ENCODE results near the gene LRRC10B. TPM values are rescaled to one million over a fixed set of nuclear protein-coding genes. Genes with fewer than 3 reads are reported as not detected.

Gene LRRC10B
- total RNA-seq, 1 experiment from 2014 or later = not detected

DNA sequence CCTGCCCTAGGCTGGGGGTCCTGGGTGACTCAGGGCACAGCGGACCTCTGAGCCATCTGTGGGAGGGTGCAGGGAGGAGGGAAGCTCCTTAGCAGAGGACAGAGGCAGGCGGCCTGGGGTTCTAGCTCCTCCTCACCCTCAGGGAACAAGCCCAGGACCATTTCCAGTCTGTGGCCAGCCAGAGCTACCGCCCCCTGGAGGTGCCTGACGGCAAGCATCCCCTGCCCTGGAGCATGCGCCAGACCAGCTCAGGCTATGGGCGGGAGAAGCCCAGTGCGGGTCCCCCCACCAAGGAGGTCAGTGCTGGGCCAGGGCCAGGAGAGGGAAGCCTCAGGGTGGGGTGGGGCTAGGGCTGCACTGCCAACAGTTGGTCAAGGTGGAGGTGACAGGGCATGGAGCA lies 26.0 kb upstream of the LRRC10B start:
- no peaks in the 10 kb centered on the region for H3K9me2 ChIP-seq (ENCODE audit: insufficient read depth)
- H3K27ac ChIP-seq (ENCODE audit: low read depth, low read length) = no peak overlapping the region
- no peak overlapping the region for H3K4me3 ChIP-seq (replicated peaks in 1 of 2; ENCODE audit: low read depth in 1 of 2, low read length in 2 of 2)
- ChIA-PET POLR2A (no interaction called here), RAD21 (ENCODE audit: low non-redundant PET in 1 of 2, low total read pairs in 2 of 2, uncharacterized antibody in 2 of 2, unreplicated experiment in 2 of 2) (interaction anchor here (1.0 to 1.1 kb wide), 3 partner anchors 34 to 156 kb away, joined by 4 to 5 read pairs (median 4); no protein-coding TSS in a partner anchor), CTCF (interaction anchor here (0.6 to 2.9 kb wide), 29 partner anchors 8 to 251 kb away, joined by 3 to 18 read pairs (median 4); partner anchors contain the start of genes CPSF7 and SDHAF2)
- no peaks in the 10 kb centered on the region for H4K20me1 ChIP-seq (ENCODE audit: insufficient read depth)
- no peak overlapping the region for H3K4me2 ChIP-seq (ENCODE audit: low read length)
- peaks cover 0 to 9% of the 10 kb centered on the region in 2 experiments; a peak in 1 of 4 replicates for H3K4me1 ChIP-seq (ENCODE audit: control insufficient read depth in 1 of 2, insufficient read depth in 2 of 2, low read length in 2 of 2)
- intact Hi-C loops (cut with micrococcal nuclease) = no loop called here
- BruUV-seq (replicated peaks) = no TSS peak
- TF ChIP-seq YY1 (IDR thresholded peaks at IDR 0.05; ENCODE audit: extremely low read depth, insufficient replicate concordance, low read depth, low read length) (no peak), CBX3 (IDR thresholded peaks at IDR 0.05; ENCODE audit: low read depth) (no peak)
- TF ChIP-seq, protein P1, sequence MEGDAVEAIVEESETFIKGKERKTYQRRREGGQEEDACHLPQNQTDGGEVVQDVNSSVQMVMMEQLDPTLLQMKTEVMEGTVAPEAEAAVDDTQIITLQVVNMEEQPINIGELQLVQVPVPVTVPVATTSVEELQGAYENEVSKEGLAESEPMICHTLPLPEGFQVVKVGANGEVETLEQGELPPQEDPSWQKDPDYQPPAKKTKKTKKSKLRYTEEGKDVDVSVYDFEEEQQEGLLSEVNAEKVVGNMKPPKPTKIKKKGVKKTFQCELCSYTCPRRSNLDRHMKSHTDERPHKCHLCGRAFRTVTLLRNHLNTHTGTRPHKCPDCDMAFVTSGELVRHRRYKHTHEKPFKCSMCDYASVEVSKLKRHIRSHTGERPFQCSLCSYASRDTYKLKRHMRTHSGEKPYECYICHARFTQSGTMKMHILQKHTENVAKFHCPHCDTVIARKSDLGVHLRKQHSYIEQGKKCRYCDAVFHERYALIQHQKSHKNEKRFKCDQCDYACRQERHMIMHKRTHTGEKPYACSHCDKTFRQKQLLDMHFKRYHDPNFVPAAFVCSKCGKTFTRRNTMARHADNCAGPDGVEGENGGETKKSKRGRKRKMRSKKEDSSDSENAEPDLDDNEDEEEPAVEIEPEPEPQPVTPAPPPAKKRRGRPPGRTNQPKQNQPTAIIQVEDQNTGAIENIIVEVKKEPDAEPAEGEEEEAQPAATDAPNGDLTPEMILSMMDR (IDR thresholded peaks at IDR 0.05 in 2 of 3, conservative IDR thresholded peaks at IDR 0.05 in 1 of 3; ENCODE audit: borderline replicate concordance in 1 of 3, insufficient read depth in 1 of 3, low read depth in 2 of 3, low read length in 2 of 3) = peak in 2 of 3 experiments; percentile 86 to 95; a peak in 4 of 6 replicates
- H3K9ac ChIP-seq (ENCODE audit: low read length) = no peak overlapping the region
- ATAC-seq = peak; percentile 97
- H3K79me2 ChIP-seq (ENCODE audit: insufficient read depth, low read length) = no peaks in the 10 kb centered on the region
- no peak overlapping the region for H2AFZ ChIP-seq (ENCODE audit: low read depth, low read length, poor library complexity, severe bottlenecking)
- H3K9me3 ChIP-seq (ENCODE audit: control insufficient read depth in 1 of 2, insufficient read depth in 1 of 2, low read depth in 1 of 2, low read length in 2 of 2) = no peaks in the 10 kb centered on the region; a peak in 1 of 4 replicates
- no peak for DNase-seq (ENCODE audit: low read depth, low spot score)
- H3K27me3 ChIP-seq (ENCODE audit: insufficient read depth, low read length) = no peaks in the 10 kb centered on the region
- no peaks in the 10 kb centered on the region for H3K36me3 ChIP-seq (ENCODE audit: control insufficient read depth in 1 of 2, insufficient read depth in 2 of 2, low read length in 2 of 2)

DNA sequence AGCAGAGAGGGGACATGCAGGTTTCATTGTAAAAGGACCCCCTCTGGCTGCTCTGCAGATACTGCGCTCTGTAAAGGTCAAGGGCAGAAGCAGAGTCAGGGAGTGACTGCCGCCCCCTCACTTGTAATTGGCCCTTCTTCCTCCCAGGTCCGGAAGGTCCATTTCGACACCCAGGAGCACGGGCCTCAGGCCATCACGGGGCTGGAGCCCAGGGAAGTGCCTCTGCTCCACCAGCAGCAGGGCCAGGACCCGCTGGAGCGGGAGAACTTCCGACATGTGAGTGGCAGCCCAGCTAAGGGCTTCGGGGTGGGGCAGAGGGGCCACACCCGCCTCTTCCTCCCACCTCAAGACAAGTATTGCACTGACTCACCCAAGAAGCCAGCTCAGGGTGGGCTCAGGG lies 24.0 kb upstream of the LRRC10B start:
- intact Hi-C loops (cut with micrococcal nuclease) = no loop called here
- no peak overlapping the region for H3K9ac ChIP-seq (ENCODE audit: low read length)
- no peak for ATAC-seq
- H3K79me2 ChIP-seq (ENCODE audit: insufficient read depth, low read length) = no peaks in the 10 kb centered on the region
- H3K36me3 ChIP-seq (ENCODE audit: control insufficient read depth in 1 of 2, insufficient read depth in 2 of 2, low read length in 2 of 2) = no peaks in the 10 kb centered on the region
- POLR2A ChIA-PET = no interaction called here
- no peak overlapping the region for H3K4me2 ChIP-seq (ENCODE audit: low read length)
- DNase-seq (ENCODE audit: low read depth, low spot score) = no peak
- no peaks in the 10 kb centered on the region for H3K9me2 ChIP-seq (ENCODE audit: insufficient read depth)
- H4K20me1 ChIP-seq (ENCODE audit: insufficient read depth) = no peaks in the 10 kb centered on the region
- H3K4me1 ChIP-seq (ENCODE audit: control insufficient read depth in 1 of 2, insufficient read depth in 2 of 2, low read length in 2 of 2) = peaks cover 0 to 13% of the 10 kb centered on the region in 2 experiments; a peak in 1 of 4 replicates
- CTCF ChIA-PET = interaction anchor here (2.6 to 2.9 kb wide), 2 partner anchors 30 to 153 kb away, joined by 11 to 14 read pairs; no protein-coding TSS in a partner anchor
- RAD21 ChIA-PET (ENCODE audit: low non-redundant PET in 1 of 2, low total read pairs in 2 of 2, uncharacterized antibody in 2 of 2, unreplicated experiment in 2 of 2) = no interaction called here
- no peak overlapping the region for H3K4me3 ChIP-seq (replicated peaks in 1 of 2; ENCODE audit: low read depth in 1 of 2, low read length in 2 of 2)
- TF ChIP-seq RAD21 (IDR thresholded peaks at IDR 0.05; ENCODE audit: low read depth) = no peak
- TF ChIP-seq, protein P1 (IDR thresholded peaks at IDR 0.05 in 2 of 3, conservative IDR thresholded peaks at IDR 0.05 in 1 of 3; ENCODE audit: borderline replicate concordance in 1 of 3, insufficient read depth in 1 of 3, low read depth in 2 of 3, low read length in 2 of 3) = no peak
- no peak for TF ChIP-seq EZH2phosphoT487 (IDR thresholded peaks at IDR 0.05; ENCODE audit: borderline replicate concordance)
- no peak for TF ChIP-seq ZNF274 (IDR thresholded peaks at IDR 0.05; ENCODE audit: low read depth, low read length)
- TF ChIP-seq ZFX (IDR thresholded peaks at IDR 0.05) = no peak
- TF ChIP-seq, protein P2, sequence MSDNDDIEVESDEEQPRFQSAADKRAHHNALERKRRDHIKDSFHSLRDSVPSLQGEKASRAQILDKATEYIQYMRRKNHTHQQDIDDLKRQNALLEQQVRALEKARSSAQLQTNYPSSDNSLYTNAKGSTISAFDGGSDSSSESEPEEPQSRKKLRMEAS (IDR thresholded peaks at IDR 0.05) = no peak
- no peak for TF ChIP-seq ELF1 (IDR thresholded peaks at IDR 0.05; ENCODE audit: borderline replicate concordance, low read depth)
- no peak for TF ChIP-seq SRF (IDR thresholded peaks at IDR 0.05; ENCODE audit: low read depth)
- no peak for TF ChIP-seq CEBPB (IDR thresholded peaks at IDR 0.05; ENCODE audit: low read depth)
- TF ChIP-seq JUND (IDR thresholded peaks at IDR 0.05) = no peak
- TF ChIP-seq FOSL1 (IDR thresholded peaks at IDR 0.05; ENCODE audit: low read depth) = no peak
- TF ChIP-seq CBX3 (IDR thresholded peaks at IDR 0.05; ENCODE audit: low read depth) = no peak
- no peak for TF ChIP-seq YY1 (IDR thresholded peaks at IDR 0.05; ENCODE audit: extremely low read depth, insufficient replicate concordance, low read depth, low read length)
- TF ChIP-seq TCF7L2 (IDR thresholded peaks at IDR 0.05; ENCODE audit: borderline replicate concordance, extremely low read depth, insufficient read depth, insufficient read length) = no peak
- no peaks in the 10 kb centered on the region for H3K27me3 ChIP-seq (ENCODE audit: insufficient read depth, low read length)
- no peak overlapping the region for H2AFZ ChIP-seq (ENCODE audit: low read depth, low read length, poor library complexity, severe bottlenecking)
- no TSS peak for BruUV-seq (replicated peaks)
- H3K27ac ChIP-seq (ENCODE audit: low read depth, low read length) = no peak overlapping the region
- H3K9me3 ChIP-seq (ENCODE audit: control insufficient read depth in 1 of 2, insufficient read depth in 1 of 2, low read depth in 1 of 2, low read length in 2 of 2) = no peaks in the 10 kb centered on the region; a peak in 1 of 4 replicates

Measured in HCT116 (cell line).